Measurements from ENCODE around the gene GRK1.

GRK1 gene

DNA sequence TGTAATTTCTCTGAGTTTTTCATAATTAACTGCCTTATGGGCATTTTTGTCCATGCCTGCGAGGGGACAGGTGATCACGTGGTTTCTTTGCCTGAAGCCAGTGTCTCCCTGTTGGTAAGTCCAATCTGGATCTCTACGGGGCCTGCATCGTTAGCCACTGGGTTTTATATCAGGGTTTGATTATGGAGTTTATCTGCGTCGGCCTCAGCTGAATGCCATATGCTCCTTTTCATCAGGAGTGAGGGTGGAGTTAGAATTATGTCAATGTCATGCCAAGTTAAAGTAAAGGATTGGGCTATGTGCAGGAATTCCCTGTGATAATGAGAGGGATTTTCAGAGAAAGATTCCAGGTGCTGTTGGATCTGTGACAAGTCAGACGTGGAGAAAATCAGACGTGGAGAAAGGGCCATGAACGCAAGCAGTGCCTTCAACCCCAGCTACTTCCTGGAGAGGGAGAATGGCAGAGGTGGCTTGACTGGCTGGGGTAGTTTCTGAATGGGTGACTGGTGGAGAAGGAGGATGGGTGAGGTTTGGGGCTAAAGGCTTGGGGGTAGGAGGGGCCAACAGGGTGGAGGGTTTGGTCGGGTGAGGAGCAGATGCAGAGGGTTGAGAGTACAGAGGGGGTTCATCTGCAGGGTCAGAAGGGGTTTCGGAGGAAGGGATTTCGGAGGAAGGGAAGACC lies 116.3 kb downstream of the GRK1 start:
- no peak for DNase-seq

DNA sequence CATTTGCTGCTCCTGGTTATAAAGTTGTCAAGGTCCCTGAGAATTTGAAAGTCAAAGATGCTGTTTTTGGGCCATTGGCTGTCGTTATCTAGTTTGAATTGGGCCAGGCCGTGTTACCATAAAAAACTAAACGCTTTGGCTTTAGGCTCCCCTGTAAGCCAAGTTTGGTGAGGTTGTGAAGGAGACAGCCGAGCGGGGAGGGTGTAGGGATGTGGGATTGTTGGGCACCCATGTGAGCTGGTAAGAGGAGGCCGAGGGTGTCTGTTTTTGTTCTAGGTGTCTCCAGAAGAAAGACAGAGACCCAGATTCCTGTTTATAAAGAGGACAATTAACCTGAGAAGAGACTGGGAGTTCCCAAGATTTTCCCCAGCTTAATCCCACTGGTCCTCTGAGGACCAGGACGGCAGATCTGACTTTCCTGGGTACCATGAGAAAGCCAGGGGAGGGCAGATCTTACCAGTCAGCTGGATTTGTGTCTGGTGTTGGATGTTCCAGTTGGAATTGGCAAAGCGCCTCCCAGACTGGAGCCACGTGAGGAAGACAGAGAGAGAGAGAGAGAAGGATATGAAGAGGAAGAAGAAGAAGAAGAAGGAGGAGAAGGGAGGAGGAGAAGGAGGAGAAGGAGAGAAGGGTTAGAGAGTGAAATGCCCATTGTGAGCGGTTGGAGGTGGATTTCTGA lies 117.1 kb downstream of the GRK1 start:
- DNase-seq = no peak

DNA sequence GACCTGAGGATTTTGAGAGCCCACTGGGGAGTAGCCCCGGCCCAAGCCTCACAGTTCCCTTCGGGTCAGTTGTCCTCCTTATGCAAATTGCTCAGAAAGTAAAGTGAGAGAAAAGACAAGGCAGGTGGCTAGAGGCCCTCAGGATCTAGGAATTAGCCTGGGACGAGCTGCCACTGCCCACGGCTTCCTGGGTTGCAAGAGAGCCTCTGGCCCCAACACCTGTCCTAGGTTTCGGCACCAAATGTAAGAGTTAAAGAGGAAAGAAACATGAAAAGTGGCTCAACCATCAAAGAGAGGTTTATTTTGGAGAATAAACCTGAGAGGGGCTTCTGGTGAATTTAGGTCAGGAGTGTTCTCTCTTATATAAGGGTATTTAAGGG lies 117.6 kb downstream of the GRK1 start:
- DNase-seq = no peak

DNA sequence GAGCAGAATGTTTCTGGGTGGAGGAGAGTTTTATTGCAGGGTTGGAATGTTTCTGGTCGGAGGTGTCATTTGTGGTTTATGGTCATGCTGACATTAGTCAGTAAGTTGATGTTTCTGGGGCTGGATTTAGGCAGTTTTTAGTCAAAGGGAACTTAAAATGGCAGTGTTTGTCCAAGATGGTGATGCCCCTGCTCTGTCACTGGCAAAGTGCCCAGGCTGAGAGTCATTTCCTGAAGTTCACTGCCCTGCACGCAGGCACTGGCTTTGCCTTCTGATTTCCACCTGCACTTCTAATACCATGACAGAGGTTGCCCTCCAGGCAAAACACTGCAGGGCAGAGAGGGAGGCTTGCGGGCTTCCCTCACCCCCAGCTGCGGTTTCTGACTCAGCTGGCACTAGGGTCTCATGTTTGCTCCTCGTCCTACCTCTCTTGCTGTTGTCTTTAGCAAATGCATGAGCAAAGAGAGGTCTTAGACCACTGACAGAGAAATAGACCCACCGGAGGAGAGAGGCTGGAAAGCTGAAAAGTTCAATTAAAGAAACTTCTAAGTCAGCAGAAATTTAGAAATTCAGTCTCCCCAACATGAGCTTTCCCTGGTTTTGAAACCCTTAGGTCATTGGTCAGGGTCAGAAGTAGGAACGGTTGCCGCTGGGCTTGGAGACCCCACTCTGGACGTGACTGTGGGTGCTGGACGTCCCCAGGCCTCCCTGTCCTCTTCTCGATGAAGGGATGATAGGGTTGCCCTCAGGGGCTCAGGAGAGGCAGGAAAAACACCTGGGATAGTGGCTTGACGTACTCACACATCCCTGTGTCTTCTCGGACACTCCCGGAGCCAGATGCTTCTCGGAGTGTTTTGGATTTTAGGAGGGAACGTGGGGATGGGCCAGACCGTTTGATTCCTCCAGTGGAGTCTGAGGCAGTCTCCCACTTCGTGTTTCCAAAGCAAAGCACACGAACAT lies 118.3 kb downstream of the GRK1 start:
- no peak for DNase-seq

DNA sequence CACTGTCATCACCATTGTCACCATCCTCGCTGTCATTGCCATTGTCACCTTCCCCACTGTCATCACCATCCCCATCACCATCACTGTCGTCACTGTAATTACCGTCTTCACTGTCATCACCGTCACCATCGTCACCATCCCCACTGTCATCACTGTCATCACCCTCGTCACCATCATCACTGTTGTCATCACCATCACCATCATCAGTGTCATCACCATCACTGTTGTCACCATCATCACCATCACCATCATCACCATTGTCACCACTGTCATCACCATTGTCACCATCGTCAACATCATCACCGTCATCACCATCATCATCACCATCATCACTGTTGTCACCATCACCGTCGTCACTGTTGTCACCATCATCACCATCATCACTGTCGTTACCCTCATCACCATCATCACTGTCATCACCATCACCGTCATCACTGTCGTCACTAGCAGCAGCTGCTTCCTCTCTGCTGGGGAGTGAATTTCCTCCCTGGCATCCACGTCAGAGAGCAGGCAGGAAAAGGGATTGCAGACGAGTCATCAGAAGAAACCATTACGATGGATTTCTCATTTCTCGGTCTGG lies 119.3 kb downstream of the GRK1 start:
- DNase-seq = no peak
